Tibial nerve (tissue), 3 donors: ENCODE measurements around the gene CLDN1.

Source experiments
- POLR2A ChIP-seq, 2 donors: fragments of 450-650 bp; IDR thresholded peaks; one replicate each; pipeline ENCODE4 v1.6.1; 2017; ENCODE audit warnings: antibody characterized with exemption in 2 of 2, mild to moderate bottlenecking in 2 of 2, moderate library complexity in 2 of 2
- TF ChIP-seq, protein P1 (sequence below), 5 experiments: fragments of 200-600 bp in 3 of 5; fragments of 450-650 bp in 2 of 5; sonication (generic) in 3 of 5; IDR thresholded peaks; one replicate each; pipeline ENCODE4 v1.5.1; 2016 to 2019; ENCODE audit warnings: antibody characterized with exemption in 5 of 5, mild to moderate bottlenecking in 3 of 5, moderate library complexity in 2 of 5

DNA sequence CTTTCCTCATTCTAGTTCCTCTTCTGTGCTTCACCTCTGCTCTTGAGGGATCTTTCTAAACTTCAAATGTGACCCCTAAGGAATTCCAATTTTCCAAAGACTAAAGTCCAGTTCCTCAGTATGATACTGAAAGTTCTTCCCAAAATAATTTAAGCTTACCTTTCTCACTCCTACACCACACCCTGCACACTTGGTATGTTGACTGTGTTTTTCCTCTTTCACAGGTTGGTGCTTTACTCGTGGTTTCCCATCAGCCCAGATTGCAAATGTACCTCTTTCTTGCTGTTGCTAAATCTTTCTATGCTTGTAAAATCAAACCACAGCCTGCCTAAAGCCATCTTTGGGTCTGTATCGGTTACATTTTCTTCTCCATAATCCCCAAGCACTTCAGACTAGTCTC is 35.2 kb upstream of the CLDN1 start:
- TF ChIP-seq, protein P1, sequence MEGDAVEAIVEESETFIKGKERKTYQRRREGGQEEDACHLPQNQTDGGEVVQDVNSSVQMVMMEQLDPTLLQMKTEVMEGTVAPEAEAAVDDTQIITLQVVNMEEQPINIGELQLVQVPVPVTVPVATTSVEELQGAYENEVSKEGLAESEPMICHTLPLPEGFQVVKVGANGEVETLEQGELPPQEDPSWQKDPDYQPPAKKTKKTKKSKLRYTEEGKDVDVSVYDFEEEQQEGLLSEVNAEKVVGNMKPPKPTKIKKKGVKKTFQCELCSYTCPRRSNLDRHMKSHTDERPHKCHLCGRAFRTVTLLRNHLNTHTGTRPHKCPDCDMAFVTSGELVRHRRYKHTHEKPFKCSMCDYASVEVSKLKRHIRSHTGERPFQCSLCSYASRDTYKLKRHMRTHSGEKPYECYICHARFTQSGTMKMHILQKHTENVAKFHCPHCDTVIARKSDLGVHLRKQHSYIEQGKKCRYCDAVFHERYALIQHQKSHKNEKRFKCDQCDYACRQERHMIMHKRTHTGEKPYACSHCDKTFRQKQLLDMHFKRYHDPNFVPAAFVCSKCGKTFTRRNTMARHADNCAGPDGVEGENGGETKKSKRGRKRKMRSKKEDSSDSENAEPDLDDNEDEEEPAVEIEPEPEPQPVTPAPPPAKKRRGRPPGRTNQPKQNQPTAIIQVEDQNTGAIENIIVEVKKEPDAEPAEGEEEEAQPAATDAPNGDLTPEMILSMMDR (IDR thresholded peaks at IDR 0.05): no peak
- no peak for TF ChIP-seq POLR2A (IDR thresholded peaks at IDR 0.05)
